Glomerular endothelial cell (primary cell): ENCODE measurements around the gene ETF1. TPM values are rescaled to one million over a fixed set of nuclear protein-coding genes. Genes with fewer than 3 reads are reported as not detected.
"Not testable (repeated sequence)": the region's sequence is repeated elsewhere in the genome, so short reads cannot be mapped to it uniquely, and the experiment has no call there.

Experiments used
- DNase-seq: peaks from one replicate; pipeline ENCODE4 v3.0.0-alpha.2; 2011; ENCODE audit warnings: low read depth, low spot score; ENCODE audit errors: extremely low read depth
- total RNA-seq: library from RNA; depleted of rRNA; stranded (reverse); fragments of >200 nt; gene quantifications from 2 replicates; pipeline ENCODE4 v1.2.3, GENCODE V29; 2015

Gene ETF1
- total RNA-seq, 1 donor from 2014 or later: 81.9 TPM

DNA sequence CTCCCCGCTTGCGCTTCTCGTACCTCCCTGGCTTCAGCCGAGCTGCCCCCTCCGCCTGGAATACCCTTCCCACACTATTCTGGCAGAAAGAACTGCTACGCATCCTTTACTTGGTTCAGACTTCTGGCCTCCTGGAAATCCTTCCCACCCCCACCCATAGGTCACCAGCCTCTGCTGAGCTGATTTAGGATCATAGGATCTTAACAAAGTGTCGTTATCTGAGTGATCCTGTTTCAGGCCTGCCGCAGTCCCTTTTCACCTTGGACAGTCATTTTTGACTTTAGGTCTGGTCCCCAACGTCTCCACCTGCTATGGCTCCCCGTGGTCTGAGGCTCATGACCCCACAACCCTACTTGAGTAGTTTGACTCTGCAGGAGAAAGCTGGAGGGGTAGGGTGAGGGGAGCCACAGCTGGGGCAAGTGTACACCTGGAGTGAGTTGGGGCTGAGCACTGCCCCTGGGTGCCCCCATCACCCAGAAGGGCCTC is 50.4 kb downstream of the ETF1 start:
- DNase-seq: no peak

- no peak for DNase-seq
Measured at GRCh38 chr5:138491669-138492559, 51.1 kb downstream of the ETF1 start.

DNA sequence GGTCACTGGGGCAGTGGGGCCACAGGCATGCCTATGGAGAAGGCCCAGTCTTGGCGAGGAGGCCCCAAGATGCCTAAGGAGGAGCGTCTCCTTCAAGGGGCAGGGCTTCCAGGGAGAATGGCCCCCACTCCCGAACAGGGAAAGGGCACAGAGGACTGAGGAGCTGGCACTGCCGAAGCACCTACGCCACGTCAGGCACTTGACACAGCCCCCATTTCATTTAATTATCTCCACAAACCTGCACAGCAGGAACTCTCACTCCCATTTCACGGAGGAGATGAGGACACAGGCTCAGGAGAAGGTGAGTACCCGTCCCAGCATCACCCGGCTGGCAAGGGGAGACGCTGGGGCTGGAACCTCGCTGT is 51.8 kb downstream of the ETF1 start:
- DNase-seq: no peak

- DNase-seq: no peak
Measured at GRCh38 chr5:138490648-138491283, 52.3 kb downstream of the ETF1 start.

- no peak for DNase-seq
Measured at GRCh38 chr5:138489683-138490061, 53.4 kb downstream of the ETF1 start.

- DNase-seq: no peak
Measured at GRCh38 chr5:138488481-138488945, 54.5 kb downstream of the ETF1 start.

DNA sequence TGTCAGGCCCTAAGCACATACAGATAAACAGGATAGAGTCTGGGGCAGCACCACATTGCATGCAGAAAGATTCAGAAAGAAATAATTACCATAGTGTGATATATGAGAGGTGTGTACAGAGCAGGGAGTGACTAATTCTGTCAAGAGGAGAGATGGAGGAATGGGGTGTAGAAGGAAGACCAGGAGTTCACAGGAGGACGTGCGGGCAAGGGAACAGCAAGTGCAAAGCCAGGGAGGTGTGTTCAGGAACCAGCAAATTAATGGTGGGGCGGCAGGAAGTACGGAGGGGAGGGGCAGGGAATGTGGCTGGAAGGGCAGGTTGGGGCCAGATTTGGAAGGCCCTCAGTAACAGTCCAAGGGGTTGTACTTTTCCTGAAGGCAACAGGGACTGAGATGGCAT is 60.4 kb downstream of the ETF1 start:
- DNase-seq: no peak

DNA sequence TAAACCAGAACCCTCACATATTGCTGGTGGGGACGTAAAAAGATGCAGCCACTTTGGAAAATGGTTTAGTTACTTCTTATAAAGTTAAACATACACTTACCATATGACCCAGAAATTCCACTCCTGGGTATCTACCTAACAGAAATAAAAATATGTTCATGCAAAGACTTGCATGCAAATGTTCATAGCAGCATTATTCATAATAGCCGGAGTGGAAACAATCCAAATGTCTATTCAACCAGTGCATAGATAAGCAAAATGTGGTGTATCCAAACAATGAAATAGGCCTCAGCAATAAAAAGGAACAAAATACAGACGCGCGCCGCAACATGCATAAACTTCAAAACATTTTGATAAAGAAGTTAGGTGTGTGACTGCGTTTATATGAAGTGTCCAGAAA is 66.1 kb downstream of the ETF1 start:
- DNase-seq: no peak

DNA sequence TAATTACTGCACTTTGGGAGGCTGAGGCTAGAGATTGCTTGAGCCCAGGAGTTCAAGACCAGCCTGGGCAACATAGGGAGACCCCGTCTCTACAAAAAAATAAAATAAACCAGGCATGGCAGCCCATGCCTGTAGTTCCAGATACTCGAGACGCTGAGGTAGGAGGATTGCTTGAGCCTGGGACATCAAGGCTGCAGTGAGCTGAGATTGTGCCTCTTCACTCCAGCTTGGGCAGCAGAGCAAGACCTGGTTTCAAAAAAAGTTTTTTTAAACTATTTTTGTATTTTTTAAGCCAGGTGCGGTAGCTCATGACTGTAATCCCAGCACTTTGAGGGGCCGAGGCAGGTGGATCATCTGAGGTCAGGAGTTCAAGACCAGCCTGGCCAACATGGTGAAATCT is 69.9 kb downstream of the ETF1 start:
- DNase-seq: not testable (repeated sequence)

DNA sequence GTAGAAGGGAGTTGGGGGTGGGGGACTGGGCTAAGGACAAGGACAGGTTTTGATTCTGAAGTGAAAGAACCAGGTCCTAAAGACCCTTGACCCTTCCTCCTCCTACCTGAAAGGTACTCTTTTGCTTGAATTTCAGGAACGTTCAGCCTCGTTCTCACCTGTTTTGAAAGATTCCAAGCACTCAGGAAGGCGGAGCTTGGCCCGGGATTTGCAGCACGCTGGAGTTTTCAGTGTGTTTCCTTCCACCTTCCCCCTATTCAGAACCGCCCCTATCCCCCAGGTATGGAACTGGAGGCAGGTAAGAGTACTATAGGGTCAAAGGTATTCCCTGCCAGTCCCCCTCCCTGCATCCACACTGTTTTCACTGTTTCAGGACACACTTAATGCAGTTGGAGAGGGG is 70.7 kb downstream of the ETF1 start:
- DNase-seq: no peak

GRCh38 chr5:138471052-138471361 is 72.0 kb downstream of the ETF1 start:
- DNase-seq: no peak

DNA sequence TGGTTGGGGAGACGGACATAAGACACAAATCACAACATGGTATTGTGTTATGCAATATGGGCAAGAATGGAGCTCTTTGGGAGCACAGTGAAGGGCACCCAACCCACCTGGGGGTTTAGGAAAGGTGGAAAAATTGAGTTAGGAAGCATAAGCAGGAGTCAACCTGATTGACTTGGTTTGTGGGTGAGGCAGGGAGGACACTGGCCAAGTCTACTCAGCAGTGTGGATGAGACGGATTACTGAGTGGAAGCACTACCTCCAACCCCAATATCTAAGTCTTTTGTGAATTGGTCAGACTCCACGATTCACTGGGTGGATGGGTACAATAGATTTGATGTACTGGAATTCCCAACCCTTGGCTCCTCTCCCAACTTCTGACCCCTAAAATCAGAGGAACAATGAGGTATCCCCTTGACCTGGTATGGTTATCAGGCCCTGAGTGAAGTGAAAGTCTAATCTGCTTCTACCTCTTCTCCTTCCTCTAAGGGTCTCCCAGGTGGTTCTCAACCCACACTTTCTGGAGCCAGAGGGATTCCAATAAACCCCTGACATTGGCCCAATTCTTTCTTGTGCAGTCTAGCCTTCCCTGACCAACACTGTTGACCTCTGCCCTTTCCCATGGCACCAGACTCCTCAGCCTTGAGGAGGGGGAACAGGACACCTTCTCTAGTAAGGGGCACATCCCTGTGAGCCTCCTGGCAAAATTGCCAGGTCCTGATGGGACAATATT is 72.5 kb downstream of the ETF1 start:
- no peak for DNase-seq

- DNase-seq: no peak
Measured at GRCh38 chr5:138469540-138470321, 73.3 kb downstream of the ETF1 start.

GRCh38 chr5:138468966-138469539 is 74.0 kb downstream of the ETF1 start:
- DNase-seq: no peak

DNA sequence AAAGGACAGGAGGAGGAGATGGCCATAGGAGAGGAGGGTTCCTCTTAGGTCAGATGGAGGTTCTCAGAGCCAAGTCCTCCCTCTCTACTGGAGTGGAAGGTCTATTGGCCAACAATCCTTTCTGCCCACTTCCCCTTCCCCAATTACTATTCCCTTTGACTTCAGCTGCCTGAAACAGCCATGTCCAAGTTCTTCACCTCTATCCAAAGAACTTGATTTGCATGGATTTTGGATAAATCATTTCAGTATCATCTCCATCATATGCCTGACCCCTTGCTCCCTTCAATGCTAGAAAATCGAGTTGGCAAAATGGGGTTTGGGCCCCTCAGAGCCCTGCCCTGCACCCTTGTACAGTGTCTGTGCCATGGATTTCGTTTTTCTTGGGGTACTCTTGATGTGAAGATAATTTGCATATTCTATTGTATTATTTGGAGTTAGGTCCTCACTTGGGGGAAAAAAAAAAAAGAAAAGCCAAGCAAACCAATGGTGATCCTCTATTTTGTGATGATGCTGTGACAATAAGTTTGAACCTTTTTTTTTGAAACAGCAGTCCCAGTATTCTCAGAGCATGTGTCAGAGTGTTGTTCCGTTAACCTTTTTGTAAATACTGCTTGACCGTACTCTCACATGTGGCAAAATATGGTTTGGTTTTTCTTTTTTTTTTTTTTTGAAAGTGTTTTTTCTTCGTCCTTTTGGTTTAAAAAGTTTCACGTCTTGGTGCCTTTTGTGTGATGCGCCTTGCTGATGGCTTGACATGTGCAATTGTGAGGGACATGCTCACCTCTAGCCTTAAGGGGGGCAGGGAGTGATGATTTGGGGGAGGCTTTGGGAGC is 74.7 kb downstream of the ETF1 start:
- DNase-seq: no peak

DNA sequence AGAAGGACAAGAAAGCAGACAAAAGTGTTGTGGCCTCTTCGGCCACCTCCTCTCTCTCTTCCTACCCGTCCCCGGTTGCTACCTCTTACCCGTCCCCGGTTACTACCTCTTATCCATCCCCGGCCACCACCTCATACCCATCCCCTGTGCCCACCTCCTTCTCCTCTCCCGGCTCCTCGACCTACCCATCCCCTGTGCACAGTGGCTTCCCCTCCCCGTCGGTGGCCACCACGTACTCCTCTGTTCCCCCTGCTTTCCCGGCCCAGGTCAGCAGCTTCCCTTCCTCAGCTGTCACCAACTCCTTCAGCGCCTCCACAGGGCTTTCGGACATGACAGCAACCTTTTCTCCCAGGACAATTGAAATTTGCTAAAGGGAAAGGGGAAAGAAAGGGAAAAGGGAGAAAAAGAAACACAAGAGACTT is 75.3 kb downstream of the ETF1 start:
- DNase-seq: no peak

DNA sequence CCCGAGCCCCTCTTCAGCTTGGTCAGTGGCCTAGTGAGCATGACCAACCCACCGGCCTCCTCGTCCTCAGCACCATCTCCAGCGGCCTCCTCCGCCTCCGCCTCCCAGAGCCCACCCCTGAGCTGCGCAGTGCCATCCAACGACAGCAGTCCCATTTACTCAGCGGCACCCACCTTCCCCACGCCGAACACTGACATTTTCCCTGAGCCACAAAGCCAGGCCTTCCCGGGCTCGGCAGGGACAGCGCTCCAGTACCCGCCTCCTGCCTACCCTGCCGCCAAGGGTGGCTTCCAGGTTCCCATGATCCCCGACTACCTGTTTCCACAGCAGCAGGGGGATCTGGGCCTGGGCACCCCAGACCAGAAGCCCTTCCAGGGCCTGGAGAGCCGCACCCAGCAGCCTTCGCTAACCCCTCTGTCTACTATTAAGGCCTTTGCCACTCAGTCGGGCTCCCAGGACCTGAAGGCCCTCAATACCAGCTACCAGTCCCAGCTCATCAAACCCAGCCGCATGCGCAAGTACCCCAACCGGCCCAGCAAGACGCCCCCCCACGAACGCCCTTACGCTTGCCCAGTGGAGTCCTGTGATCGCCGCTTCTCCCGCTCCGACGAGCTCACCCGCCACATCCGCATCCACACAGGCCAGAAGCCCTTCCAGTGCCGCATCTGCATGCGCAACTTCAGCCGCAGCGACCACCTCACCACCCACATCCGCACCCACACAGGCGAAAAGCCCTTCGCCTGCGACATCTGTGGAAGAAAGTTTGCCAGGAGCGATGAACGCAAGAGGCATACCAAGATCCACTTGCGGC is 75.9 kb downstream of the ETF1 start:
- DNase-seq: no peak

DNA sequence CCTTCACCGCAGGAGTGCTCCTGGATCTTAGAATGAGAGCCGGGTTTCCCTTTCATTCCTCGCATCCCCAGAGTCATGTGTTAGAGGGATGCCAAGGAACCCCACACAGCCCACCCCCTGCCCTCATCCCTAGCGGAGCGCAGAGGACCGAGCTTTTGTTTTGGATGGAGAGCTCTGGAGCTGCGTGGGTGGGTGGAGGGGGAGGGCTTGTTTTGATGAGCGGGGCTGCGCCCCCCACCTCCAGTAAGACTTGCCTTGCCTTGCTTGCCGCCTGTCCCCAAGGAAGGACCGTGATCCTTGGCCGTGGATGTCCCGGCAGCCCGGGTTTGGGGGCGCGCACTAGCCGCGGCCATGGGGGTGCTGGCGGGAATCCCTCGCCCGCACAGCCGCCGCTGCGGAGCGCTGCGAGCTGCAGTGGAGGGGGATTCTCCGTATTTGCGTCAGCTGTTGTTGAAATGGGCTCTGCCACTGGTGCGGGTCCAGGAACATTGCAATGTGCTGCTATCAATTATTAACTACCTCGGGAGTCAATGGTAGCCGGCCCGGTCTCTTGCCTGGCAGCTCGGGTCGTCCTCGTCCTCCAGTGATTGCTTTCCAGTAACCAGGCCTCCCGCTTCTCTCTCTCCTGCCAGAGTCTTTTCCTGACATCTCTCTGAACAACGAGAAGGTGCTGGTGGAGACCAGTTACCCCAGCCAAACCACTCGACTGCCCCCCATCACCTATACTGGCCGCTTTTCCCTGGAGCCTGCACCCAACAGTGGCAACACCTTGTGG is 76.7 kb downstream of the ETF1 start:
- DNase-seq: no peak
